ENCODE results near the gene BCKDHA.

DNA sequence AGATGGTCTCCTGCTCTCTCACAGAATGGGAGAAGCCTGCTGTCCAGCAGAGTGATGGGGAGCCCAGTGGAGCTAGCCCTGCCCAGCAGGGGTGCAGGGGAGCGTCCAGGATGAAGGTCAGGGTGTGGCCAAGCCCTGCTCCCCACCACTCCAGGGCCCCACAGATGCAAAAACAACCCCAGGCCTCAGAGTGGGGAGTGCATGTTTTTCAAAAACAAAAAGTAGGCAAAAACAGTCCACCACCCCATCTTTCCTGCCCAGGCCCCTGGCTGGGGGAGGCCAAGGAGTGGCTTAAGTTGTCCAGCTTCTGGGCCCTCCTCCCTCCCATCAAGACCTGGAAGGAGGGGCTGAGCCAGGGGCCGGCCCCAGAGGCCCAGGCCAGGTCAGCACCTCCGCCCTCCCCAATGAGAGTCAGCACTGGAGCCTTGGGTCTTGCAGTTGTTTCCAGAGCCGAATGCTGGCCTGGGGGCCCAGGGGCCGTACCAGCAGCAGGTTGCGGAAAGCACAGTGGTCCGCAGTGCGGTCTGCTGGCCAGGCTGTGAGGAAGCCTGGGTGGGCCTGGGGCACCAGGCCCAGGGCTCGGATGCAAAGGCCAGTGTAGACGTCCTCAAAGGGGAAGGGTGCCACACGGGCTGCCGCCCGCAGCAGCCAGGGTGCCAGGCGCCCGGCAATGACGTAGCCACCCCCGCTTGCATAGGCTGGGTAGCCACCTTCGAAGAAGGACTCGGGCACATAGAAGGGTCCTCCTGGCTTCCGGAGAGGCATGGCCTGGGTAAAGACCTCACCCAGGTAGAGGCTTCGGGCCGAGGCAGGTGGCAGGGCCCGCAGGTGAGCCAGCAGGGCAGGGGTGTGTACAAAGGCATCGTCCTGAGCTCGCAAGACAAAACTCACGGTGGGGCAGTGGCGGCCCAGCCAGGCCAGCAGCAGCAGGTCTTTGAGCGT, 27.8 kb downstream of the BCKDHA start:
- TF ChIP-seq, protein P1, sequence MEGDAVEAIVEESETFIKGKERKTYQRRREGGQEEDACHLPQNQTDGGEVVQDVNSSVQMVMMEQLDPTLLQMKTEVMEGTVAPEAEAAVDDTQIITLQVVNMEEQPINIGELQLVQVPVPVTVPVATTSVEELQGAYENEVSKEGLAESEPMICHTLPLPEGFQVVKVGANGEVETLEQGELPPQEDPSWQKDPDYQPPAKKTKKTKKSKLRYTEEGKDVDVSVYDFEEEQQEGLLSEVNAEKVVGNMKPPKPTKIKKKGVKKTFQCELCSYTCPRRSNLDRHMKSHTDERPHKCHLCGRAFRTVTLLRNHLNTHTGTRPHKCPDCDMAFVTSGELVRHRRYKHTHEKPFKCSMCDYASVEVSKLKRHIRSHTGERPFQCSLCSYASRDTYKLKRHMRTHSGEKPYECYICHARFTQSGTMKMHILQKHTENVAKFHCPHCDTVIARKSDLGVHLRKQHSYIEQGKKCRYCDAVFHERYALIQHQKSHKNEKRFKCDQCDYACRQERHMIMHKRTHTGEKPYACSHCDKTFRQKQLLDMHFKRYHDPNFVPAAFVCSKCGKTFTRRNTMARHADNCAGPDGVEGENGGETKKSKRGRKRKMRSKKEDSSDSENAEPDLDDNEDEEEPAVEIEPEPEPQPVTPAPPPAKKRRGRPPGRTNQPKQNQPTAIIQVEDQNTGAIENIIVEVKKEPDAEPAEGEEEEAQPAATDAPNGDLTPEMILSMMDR (IDR thresholded peaks at IDR 0.05; ENCODE audit: low read length) = no peak
- no peak for TF ChIP-seq EZH2 (IDR thresholded peaks at IDR 0.05; ENCODE audit: borderline replicate concordance, low read length)
